ENCODE results near the gene POLD2. TPM values are rescaled to one million over a fixed set of nuclear protein-coding genes. Genes with fewer than 3 reads are reported as not detected.

Gene POLD2
- total RNA-seq, 1 experiment from 2014 or later = 154 TPM

GRCh38 chr7:44122529-44122928, 819 bp downstream of the POLD2 start:
- Mint-ChIP-seq H3K36me3 (peaks cover 35% of the 10 kb centered on the region), H3K4me1 (peaks cover 10% of the 10 kb centered on the region), H3K4me3 (peak overlapping the region; percentile 92), H3K9me3 (peaks cover 7% of the 10 kb centered on the region; the same call in 1 of the 2 replicates), H3K27ac (peak overlapping the region; percentile 12; the same call in 1 of the 2 replicates), H3K27me3 (ENCODE audit: low read depth) (peaks cover 28% of the 10 kb centered on the region)
- CTCF ChIA-PET = interaction anchor here (1.0 to 2.6 kb wide), 10 partner anchors 9 to 118 kb away, joined by 3 to 17 read pairs (median 4); partner anchors contain the start of genes DBNL and YKT6
- TF ChIP-seq IRF1 (CRISPR knock-in tag; IDR thresholded peaks at IDR 0.05) (no peak), ZSCAN18 (CRISPR knock-in tag; IDR thresholded peaks at IDR 0.05) (no peak), ZNF121 (CRISPR knock-in tag; IDR thresholded peaks at IDR 0.05) (no peak), PRRX2 (CRISPR knock-in tag; IDR thresholded peaks at IDR 0.05) (no peak), AR (CRISPR knock-in tag; IDR thresholded peaks at IDR 0.05) (no peak), RORB (CRISPR knock-in tag; IDR thresholded peaks at IDR 0.05) (no peak), AFF4 (CRISPR knock-in tag; IDR thresholded peaks at IDR 0.05; ENCODE audit: borderline replicate concordance) (no peak), CREB1 (CRISPR knock-in tag; IDR thresholded peaks at IDR 0.05) (no peak), KAT7 (CRISPR knock-in tag; IDR thresholded peaks at IDR 0.05; ENCODE audit: borderline replicate concordance) (no peak), ETV6 (CRISPR knock-in tag; IDR thresholded peaks at IDR 0.05) (no peak), USF1 (CRISPR knock-in tag; IDR thresholded peaks at IDR 0.05) (no peak)
- POLR2A ChIA-PET = no interaction called here
- ATAC-seq = no peak
- no peak for DNase-seq (ENCODE audit: low spot score)

- ATAC-seq (no peak), DNase-seq (ENCODE audit: low spot score) (no peak)
- Mint-ChIP-seq H3K4me3 (peak overlapping the region; percentile 92), H3K27ac (no peak overlapping the region), H3K9me3 (peaks cover 3% of the 10 kb centered on the region; the same call in 1 of the 2 replicates), H3K36me3 (peaks cover 35% of the 10 kb centered on the region), H3K27me3 (ENCODE audit: low read depth) (peaks cover 24% of the 10 kb centered on the region), H3K4me1 (peaks cover 10% of the 10 kb centered on the region)
- CTCF ChIA-PET = interaction anchor here (1.2 to 2.6 kb wide), 6 partner anchors 10 to 119 kb away, joined by 3 to 17 read pairs (median 4); no protein-coding TSS in a partner anchor
- TF ChIP-seq ARID4B (CRISPR knock-in tag; IDR thresholded peaks at IDR 0.05; ENCODE audit: borderline replicate concordance) = no peak
- POLR2A ChIA-PET = no interaction called here
Observed at GRCh38 chr7:44121761-44122420, 1.5 kb downstream of the POLD2 start.

Measured in WTC11 (cell line).